ENCODE results near the gene TCL1A. TPM values are rescaled to one million over a fixed set of nuclear protein-coding genes. Genes with fewer than 3 reads are reported as not detected.

Gene TCL1A
- total RNA-seq, 1 experiment from 2014 or later = not detected

DNA sequence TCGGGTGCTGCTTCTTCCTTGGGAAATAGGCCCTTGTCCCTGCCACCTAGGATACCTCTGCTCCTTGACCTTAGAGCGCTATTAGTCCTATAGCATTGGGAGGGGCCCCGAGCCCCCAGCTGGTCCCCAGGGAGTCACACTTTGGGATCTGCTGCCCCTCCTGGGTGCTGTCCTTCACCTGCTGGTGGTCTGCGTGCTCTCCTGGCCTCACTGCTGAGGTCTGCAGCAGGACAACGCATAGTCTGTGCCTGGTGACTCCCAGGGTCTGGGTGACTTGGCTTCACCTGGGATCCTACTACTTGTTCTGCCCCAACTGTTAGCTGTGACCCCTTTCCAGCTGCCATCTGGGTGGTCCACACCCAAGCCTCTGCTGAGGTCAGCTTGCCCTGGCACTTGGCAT, 18.9 kb downstream of the TCL1A start:
- Histone ChIP-seq H3K4me1 (ENCODE audit: control insufficient read depth, insufficient read depth, low read length) (no peaks in the 10 kb centered on the region), H3K9me3 (ENCODE audit: control insufficient read depth, insufficient read depth, low read depth, low read length) (no peaks in the 10 kb centered on the region), H3K27me3 (ENCODE audit: control insufficient read depth, insufficient read depth, low read length) (no peaks in the 10 kb centered on the region; the same call in 1 of the 2 replicates), H3K27ac (ENCODE audit: low read length) (no peak overlapping the region), H3K4me3 (ENCODE audit: low read depth in 2 of 2, low read length in 2 of 2) (no peak overlapping the region), H3K36me3 (ENCODE audit: control insufficient read depth, insufficient read depth, low read length) (no peaks in the 10 kb centered on the region)
- in situ Hi-C loops (cut with HindIII; ENCODE audit: low pct_unique_long_range_greater_than_20kb, low sequenced_read_pairs) = no loop called here
- DNase-seq (ENCODE audit: low read depth, low spot score) (no peak), ATAC-seq (no peak)
- TF ChIP-seq TCF7L2 (IDR thresholded peaks at IDR 0.05; ENCODE audit: low read depth, low read length) (no peak), POLR2AphosphoS5 (IDR thresholded peaks at IDR 0.05; ENCODE audit: low read depth, low read length) (no peak)
- TF ChIP-seq, protein P1, sequence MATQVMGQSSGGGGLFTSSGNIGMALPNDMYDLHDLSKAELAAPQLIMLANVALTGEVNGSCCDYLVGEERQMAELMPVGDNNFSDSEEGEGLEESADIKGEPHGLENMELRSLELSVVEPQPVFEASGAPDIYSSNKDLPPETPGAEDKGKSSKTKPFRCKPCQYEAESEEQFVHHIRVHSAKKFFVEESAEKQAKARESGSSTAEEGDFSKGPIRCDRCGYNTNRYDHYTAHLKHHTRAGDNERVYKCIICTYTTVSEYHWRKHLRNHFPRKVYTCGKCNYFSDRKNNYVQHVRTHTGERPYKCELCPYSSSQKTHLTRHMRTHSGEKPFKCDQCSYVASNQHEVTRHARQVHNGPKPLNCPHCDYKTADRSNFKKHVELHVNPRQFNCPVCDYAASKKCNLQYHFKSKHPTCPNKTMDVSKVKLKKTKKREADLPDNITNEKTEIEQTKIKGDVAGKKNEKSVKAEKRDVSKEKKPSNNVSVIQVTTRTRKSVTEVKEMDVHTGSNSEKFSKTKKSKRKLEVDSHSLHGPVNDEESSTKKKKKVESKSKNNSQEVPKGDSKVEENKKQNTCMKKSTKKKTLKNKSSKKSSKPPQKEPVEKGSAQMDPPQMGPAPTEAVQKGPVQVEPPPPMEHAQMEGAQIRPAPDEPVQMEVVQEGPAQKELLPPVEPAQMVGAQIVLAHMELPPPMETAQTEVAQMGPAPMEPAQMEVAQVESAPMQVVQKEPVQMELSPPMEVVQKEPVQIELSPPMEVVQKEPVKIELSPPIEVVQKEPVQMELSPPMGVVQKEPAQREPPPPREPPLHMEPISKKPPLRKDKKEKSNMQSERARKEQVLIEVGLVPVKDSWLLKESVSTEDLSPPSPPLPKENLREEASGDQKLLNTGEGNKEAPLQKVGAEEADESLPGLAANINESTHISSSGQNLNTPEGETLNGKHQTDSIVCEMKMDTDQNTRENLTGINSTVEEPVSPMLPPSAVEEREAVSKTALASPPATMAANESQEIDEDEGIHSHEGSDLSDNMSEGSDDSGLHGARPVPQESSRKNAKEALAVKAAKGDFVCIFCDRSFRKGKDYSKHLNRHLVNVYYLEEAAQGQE (IDR thresholded peaks at IDR 0.05; ENCODE audit: insufficient read depth in 1 of 2, low read depth in 2 of 2, low read length in 1 of 2) = no peak
- POLR2A ChIA-PET = no interaction called here
- no TSS peak for BruUV-seq (replicated peaks)
- intact Hi-C loops (cut with micrococcal nuclease; ENCODE audit: unreplicated experiment) = no loop called here
- CTCF ChIA-PET = no interaction called here

DNA sequence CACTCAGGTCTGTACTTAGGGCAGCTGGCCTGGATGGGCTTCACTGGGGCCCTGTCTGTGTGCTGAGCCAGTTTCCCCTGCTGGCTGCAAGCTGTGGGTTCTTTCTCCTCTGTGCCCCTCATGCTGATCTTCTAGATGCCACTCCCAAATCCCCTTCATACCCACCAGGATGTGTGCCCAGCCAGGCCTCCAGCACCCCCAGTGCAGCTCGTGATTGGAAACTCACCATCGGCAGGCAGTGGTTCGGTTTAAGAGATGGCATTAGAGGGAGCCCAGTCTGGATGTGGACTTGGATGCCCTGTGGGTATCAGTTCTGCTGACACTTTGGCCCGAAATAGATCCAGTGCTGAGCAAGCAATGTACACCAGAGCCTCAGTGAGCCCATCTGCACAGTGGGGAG, 21.8 kb downstream of the TCL1A start:
- no peak for ATAC-seq

More for the DNA sequence above, 21.8 kb downstream of the TCL1A start:
- Histone ChIP-seq H3K4me1 (ENCODE audit: control insufficient read depth, insufficient read depth, low read length) (no peaks in the 10 kb centered on the region), H3K27me3 (ENCODE audit: control insufficient read depth, insufficient read depth, low read length) (no peaks in the 10 kb centered on the region), H3K36me3 (ENCODE audit: control insufficient read depth, insufficient read depth, low read length) (no peaks in the 10 kb centered on the region), H3K9me3 (ENCODE audit: control insufficient read depth, insufficient read depth, low read depth, low read length) (no peaks in the 10 kb centered on the region), H3K4me3 (ENCODE audit: low read depth in 2 of 2, low read length in 2 of 2) (no peak overlapping the region), H3K27ac (ENCODE audit: low read length) (no peak overlapping the region)
- in situ Hi-C loops (cut with HindIII; ENCODE audit: low pct_unique_long_range_greater_than_20kb, low sequenced_read_pairs) = no loop called here
- intact Hi-C loops (cut with micrococcal nuclease; ENCODE audit: unreplicated experiment) = no loop called here
- TF ChIP-seq SIN3A (IDR thresholded peaks at IDR 0.05; ENCODE audit: borderline replicate concordance, insufficient read depth, low read depth, low read length) = no peak
- TF ChIP-seq POLR2AphosphoS5 (IDR thresholded peaks at IDR 0.05; ENCODE audit: low read depth, low read length) = no peak
- TF ChIP-seq, protein P2, sequence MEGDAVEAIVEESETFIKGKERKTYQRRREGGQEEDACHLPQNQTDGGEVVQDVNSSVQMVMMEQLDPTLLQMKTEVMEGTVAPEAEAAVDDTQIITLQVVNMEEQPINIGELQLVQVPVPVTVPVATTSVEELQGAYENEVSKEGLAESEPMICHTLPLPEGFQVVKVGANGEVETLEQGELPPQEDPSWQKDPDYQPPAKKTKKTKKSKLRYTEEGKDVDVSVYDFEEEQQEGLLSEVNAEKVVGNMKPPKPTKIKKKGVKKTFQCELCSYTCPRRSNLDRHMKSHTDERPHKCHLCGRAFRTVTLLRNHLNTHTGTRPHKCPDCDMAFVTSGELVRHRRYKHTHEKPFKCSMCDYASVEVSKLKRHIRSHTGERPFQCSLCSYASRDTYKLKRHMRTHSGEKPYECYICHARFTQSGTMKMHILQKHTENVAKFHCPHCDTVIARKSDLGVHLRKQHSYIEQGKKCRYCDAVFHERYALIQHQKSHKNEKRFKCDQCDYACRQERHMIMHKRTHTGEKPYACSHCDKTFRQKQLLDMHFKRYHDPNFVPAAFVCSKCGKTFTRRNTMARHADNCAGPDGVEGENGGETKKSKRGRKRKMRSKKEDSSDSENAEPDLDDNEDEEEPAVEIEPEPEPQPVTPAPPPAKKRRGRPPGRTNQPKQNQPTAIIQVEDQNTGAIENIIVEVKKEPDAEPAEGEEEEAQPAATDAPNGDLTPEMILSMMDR (IDR thresholded peaks at IDR 0.05) = no peak
- TF ChIP-seq, protein P1 (IDR thresholded peaks at IDR 0.05; ENCODE audit: insufficient read depth in 1 of 2, low read depth in 2 of 2, low read length in 1 of 2) = no peak
- no peak for TF ChIP-seq TCF7L2 (IDR thresholded peaks at IDR 0.05; ENCODE audit: low read depth, low read length)
- POLR2A ChIA-PET = interaction anchor here (0.6 kb wide), 1 partner anchor 30 kb away, joined by 4 read pairs; no protein-coding TSS in a partner anchor
- CTCF ChIA-PET = no interaction called here
- DNase-seq (ENCODE audit: low read depth, low spot score) = no peak
- BruUV-seq (replicated peaks) = no TSS peak

All from Panc1 (cell line).